Activated CD8-positive, alpha-beta T cell treated with anti-CD3 and anti-CD28 coated beads, Interleukin-2, amount 10 ng/mL, durations not matched to agents 7 days and 5 days (primary cell): ENCODE measurements around the gene SIN3A. TPM values are rescaled to one million over a fixed set of nuclear protein-coding genes. Genes with fewer than 3 reads are reported as not detected.
A peak's percentile ranks its signal among the peaks of the same experiment; 100 is the strongest.

Experiments used
- ATAC-seq: fragments of 150-1000 bp; cut with Tn5 transposase; one replicate; pipeline ENCODE4 v1.10.0; 2021; ENCODE audit warnings: moderate library complexity
- CTCF ChIA-PET: fragments of 350-600 bp; sonication (Branson Sonifier 250); formaldehyde crosslinking; loops from one replicate; lab custom pipeline; 2021; ENCODE audit warnings: antibody characterized with exemption; lab: Charles Lee
- POLR2A ChIA-PET: fragments of 350-600 bp; sonication (Branson Sonifier 250); formaldehyde crosslinking; loops from one replicate; lab custom pipeline; 2021; ENCODE audit warnings: antibody characterized with exemption; lab: Charles Lee
- DNase-seq: peaks from one replicate; pipeline ENCODE4 v3.0.0-alpha.2; 2020
- H3K27ac Mint-ChIP-seq: one replicate; pipeline ENCODE4 v1.8.0; 2021; ENCODE audit warnings: mild to moderate bottlenecking, mixed read lengths
- H3K27me3 Mint-ChIP-seq: one replicate; pipeline ENCODE4 v1.8.0; 2021; ENCODE audit warnings: low read depth, mixed read lengths
- H3K36me3 Mint-ChIP-seq: one replicate; pipeline ENCODE4 v1.8.0; 2021; ENCODE audit warnings: low read depth, mixed read lengths
- H3K4me1 Mint-ChIP-seq: one replicate; pipeline ENCODE4 v1.8.0; 2021; ENCODE audit warnings: low read depth, mixed read lengths
- H3K4me3 Mint-ChIP-seq: one replicate; pipeline ENCODE4 v1.8.0; 2021; ENCODE audit warnings: mild to moderate bottlenecking, mixed read lengths
- H3K9me3 Mint-ChIP-seq: one replicate; pipeline ENCODE4 v1.8.0; 2022; ENCODE audit warnings: mixed read lengths; ENCODE audit not compliant: insufficient read depth
- total RNA-seq, 2 experiments: library from RNA; stranded (reverse); gene quantifications; one replicate each; pipeline ENCODE4 v1.2.3, GENCODE V29; 2021

Gene SIN3A
- total RNA-seq, 2 experiments from 2014 or later, result 96.7 to 104 TPM

- Mint-ChIP-seq H3K4me3 (peak overlapping the region; percentile 84), H3K4me1 (peaks cover 11% of the 10 kb centered on the region), H3K27me3 (no peaks in the 10 kb centered on the region), H3K36me3 (peaks cover 2% of the 10 kb centered on the region), H3K27ac (peak overlapping the region; percentile 96), H3K9me3 (no peaks in the 10 kb centered on the region)
- DNase-seq, result no peak
- ATAC-seq, result no peak
- CTCF ChIA-PET, result interaction anchor here (1.4 to 6.5 kb wide), 2 partner anchors 10 to 88 kb away, joined by 7 to 62 read pairs; partner anchors contain the start of gene MAN2C1
- POLR2A ChIA-PET, result interaction anchor here (0.8 to 7.2 kb wide), 5 partner anchors 10 to 184 kb away, joined by 4 to 102 read pairs (median 6); partner anchors contain the start of genes IMP3, PTPN9 and SNUPN
These were observed 5.2 kb upstream of the SIN3A start for GRCh38 chr15:75456710-75457109.

GRCh38 chr15:75455982-75456531 is 4.6 kb upstream of the SIN3A start:
- Mint-ChIP-seq H3K27ac (peak overlapping the region; percentile 96), H3K9me3 (no peaks in the 10 kb centered on the region), H3K36me3 (peaks cover 2% of the 10 kb centered on the region), H3K4me3 (peak overlapping the region; percentile 84), H3K27me3 (no peaks in the 10 kb centered on the region), H3K4me1 (peaks cover 11% of the 10 kb centered on the region)
- DNase-seq (peak; percentile 77), ATAC-seq (no peak)
- CTCF ChIA-PET, result interaction anchor here (1.1 to 6.5 kb wide), 5 partner anchors 10 to 184 kb away, joined by 4 to 62 read pairs (median 7); partner anchors contain the start of genes IMP3 and MAN2C1
- POLR2A ChIA-PET, result interaction anchor here (0.6 to 7.2 kb wide), 22 partner anchors 9 to 672 kb away, joined by 3 to 102 read pairs (median 4); partner anchors contain the start of genes IMP3, MAN2C1, SNUPN and SNX33

GRCh38 chr15:75455424-75455981 is 4.0 kb upstream of the SIN3A start:
- no peaks in the 10 kb centered on the region for H3K27me3 Mint-ChIP-seq
- CTCF ChIA-PET, result interaction anchor here (0.7 to 6.5 kb wide), 9 partner anchors 10 to 231 kb away, joined by 3 to 62 read pairs (median 6); partner anchors contain the start of genes IMP3, MAN2C1, PTPN9 and SNUPN
- ATAC-seq (peak; percentile 7), DNase-seq (peak; percentile 93)
- H3K36me3 Mint-ChIP-seq, result peaks cover 2% of the 10 kb centered on the region
- H3K4me3 Mint-ChIP-seq, result peak overlapping the region; percentile 84
- H3K27ac Mint-ChIP-seq, result peak overlapping the region; percentile 96
- H3K4me1 Mint-ChIP-seq, result peaks cover 12% of the 10 kb centered on the region
- no peaks in the 10 kb centered on the region for H3K9me3 Mint-ChIP-seq
- POLR2A ChIA-PET, result interaction anchor here (0.6 to 7.2 kb wide), 21 partner anchors 9 to 672 kb away, joined by 3 to 102 read pairs (median 4); partner anchors contain the start of genes IMP3, MAN2C1, SNUPN and SNX33

GRCh38 chr15:75454471-75455378 is 3.2 kb upstream of the SIN3A start:
- Mint-ChIP-seq H3K27ac (peak overlapping the region; percentile 96), H3K4me3 (peak overlapping the region; percentile 84), H3K9me3 (no peaks in the 10 kb centered on the region), H3K36me3 (peaks cover 2% of the 10 kb centered on the region), H3K27me3 (no peaks in the 10 kb centered on the region), H3K4me1 (peaks cover 19% of the 10 kb centered on the region)
- peak; percentile 86 for DNase-seq
- ChIA-PET POLR2A (interaction anchor here (0.6 to 7.2 kb wide), 31 partner anchors 9 to 677 kb away, joined by 3 to 102 read pairs (median 4); partner anchors contain the start of genes IMP3, MAN2C1, PPCDC and PTPN9), CTCF (interaction anchor here (0.7 to 6.5 kb wide), 14 partner anchors 8 to 232 kb away, joined by 3 to 62 read pairs (median 4); partner anchors contain the start of genes IMP3, MAN2C1, PTPN9 and SNUPN)
- no peak for ATAC-seq

- Mint-ChIP-seq H3K27ac (peak overlapping the region; percentile 98), H3K4me1 (peaks cover 26% of the 10 kb centered on the region), H3K36me3 (peaks cover 2% of the 10 kb centered on the region), H3K9me3 (no peaks in the 10 kb centered on the region), H3K4me3 (peak overlapping the region; percentile 84), H3K27me3 (no peaks in the 10 kb centered on the region)
- ChIA-PET POLR2A (interaction anchor here (0.6 to 7.2 kb wide), 28 partner anchors 8 to 676 kb away, joined by 3 to 102 read pairs (median 4); partner anchors contain the start of genes IMP3, MAN2C1, PPCDC and PTPN9), CTCF (interaction anchor here (0.7 to 6.5 kb wide), 12 partner anchors 8 to 233 kb away, joined by 3 to 62 read pairs (median 6); partner anchors contain the start of genes IMP3, MAN2C1, PTPN9 and SNUPN)
- DNase-seq, result peak; percentile 99
- peak; percentile 43 for ATAC-seq
These were observed 2.4 kb upstream of the SIN3A start for GRCh38 chr15:75453703-75454470.

- CTCF ChIA-PET, result interaction anchor here (0.7 to 6.5 kb wide), 13 partner anchors 10 to 194 kb away, joined by 3 to 62 read pairs (median 8); partner anchors contain the start of genes IMP3, MAN2C1, PTPN9 and SNUPN
- H3K27me3 Mint-ChIP-seq, result no peaks in the 10 kb centered on the region
- peaks cover 31% of the 10 kb centered on the region for H3K4me1 Mint-ChIP-seq
- H3K4me3 Mint-ChIP-seq, result peak overlapping the region; percentile 84
- POLR2A ChIA-PET, result interaction anchor here (0.7 to 7.2 kb wide), 21 partner anchors 10 to 665 kb away, joined by 3 to 102 read pairs (median 4); partner anchors contain the start of genes IMP3, MAN2C1, PPCDC and PTPN9
- DNase-seq (peak; percentile 67), ATAC-seq (no peak)
- no peaks in the 10 kb centered on the region for H3K9me3 Mint-ChIP-seq
- peaks cover 4% of the 10 kb centered on the region for H3K36me3 Mint-ChIP-seq
- H3K27ac Mint-ChIP-seq, result peak overlapping the region; percentile 98
These were observed 1.6 kb upstream of the SIN3A start for GRCh38 chr15:75452865-75453702.

- peak overlapping the region; percentile 84 for H3K4me3 Mint-ChIP-seq
- H3K27me3 Mint-ChIP-seq, result no peaks in the 10 kb centered on the region
- CTCF ChIA-PET, result interaction anchor here (0.6 to 6.5 kb wide), 13 partner anchors 23 to 423 kb away, joined by 3 to 62 read pairs (median 4); partner anchors contain the start of genes IMP3, MAN2C1, PTPN9 and SNUPN
- POLR2A ChIA-PET, result interaction anchor here (0.6 to 7.2 kb wide), 21 partner anchors 14 to 1543 kb away, joined by 3 to 102 read pairs (median 4); partner anchors contain the start of genes ARID3B, IMP3, MAN2C1 and PPCDC
- H3K36me3 Mint-ChIP-seq, result peaks cover 6% of the 10 kb centered on the region
- no peaks in the 10 kb centered on the region for H3K9me3 Mint-ChIP-seq
- DNase-seq (peak; percentile 90), ATAC-seq (peak; percentile 18)
- peak overlapping the region; percentile 98 for H3K27ac Mint-ChIP-seq
- peaks cover 34% of the 10 kb centered on the region for H3K4me1 Mint-ChIP-seq
These were observed 924 bp upstream of the SIN3A start for GRCh38 chr15:75452364-75452864.

GRCh38 chr15:75451202-75451673 is 252 bp downstream of the SIN3A start:
- POLR2A ChIA-PET, result interaction anchor here (0.6 to 7.2 kb wide), 14 partner anchors 37 to 911 kb away, joined by 3 to 102 read pairs (median 4); partner anchors contain the start of genes ARID3B, FAM219B, IMP3 and MAN2C1
- Mint-ChIP-seq H3K4me1 (peaks cover 36% of the 10 kb centered on the region), H3K27me3 (no peaks in the 10 kb centered on the region), H3K27ac (peak overlapping the region; percentile 98), H3K9me3 (no peaks in the 10 kb centered on the region), H3K36me3 (peaks cover 12% of the 10 kb centered on the region), H3K4me3 (peak overlapping the region; percentile 84)
- CTCF ChIA-PET, result interaction anchor here (1.2 to 6.5 kb wide), 8 partner anchors 12 to 196 kb away, joined by 4 to 62 read pairs (median 8); partner anchors contain the start of genes IMP3, MAN2C1, SNUPN and SNX33
- no peak for DNase-seq
- no peak for ATAC-seq
